GM23338 (cell line): ENCODE data around the gene NPC1.

Experiments
- CREB1 ChIP-seq: fragments of 250-450 bp; sonication (Bioruptor Pico); IDR thresholded peaks from 2 replicates; pipeline ENCODE4 v1.5.0; 2020; ENCODE audit warnings: low read depth, mild to moderate bottlenecking, moderate library complexity
- CTCF ChIP-seq, 2 experiments: fragments of 200-600 bp in 1 of 2; sonication (generic) in 1 of 2; conservative IDR thresholded peaks; 2 replicates each; pipeline versions ENCODE4 v1.5.1 to v1.6.1; 2016 to 2017; ENCODE audit warnings: antibody characterized with exemption in 2 of 2, low read depth in 2 of 2, mild to moderate bottlenecking in 2 of 2, moderate library complexity in 1 of 2
- ETS1 ChIP-seq: IDR thresholded peaks from 2 replicates; pipeline ENCODE4 v1.6.1; 2016; ENCODE audit warnings: antibody characterized with exemption
- EZH2 ChIP-seq: fragments of 200-600 bp; sonication (generic); IDR thresholded peaks from one replicate; pipeline ENCODE4 v1.8.0; 2017; ENCODE audit warnings: antibody characterized with exemption, mild to moderate bottlenecking, low read depth; ENCODE audit not compliant: unreplicated experiment
- EZH2phosphoT487 ChIP-seq: fragments of 200-600 bp; sonication (generic); IDR thresholded peaks from one replicate; pipeline ENCODE4 v1.8.1; 2018; ENCODE audit warnings: antibody characterized with exemption; ENCODE audit not compliant: unreplicated experiment
- JUNB ChIP-seq: IDR thresholded peaks from one replicate; pipeline ENCODE4 v1.6.1; 2016; ENCODE audit warnings: antibody characterized with exemption; ENCODE audit not compliant: unreplicated experiment
- POLR2AphosphoS5 ChIP-seq: IDR thresholded peaks from 2 replicates; pipeline ENCODE4 v1.6.1; 2016; ENCODE audit warnings: antibody characterized with exemption, low read depth
- ZNF114 ChIP-seq: fragments of 250-450 bp; sonication (Bioruptor Pico); IDR thresholded peaks from 2 replicates; pipeline ENCODE4 v1.5.0; 2020; ENCODE audit warnings: mild to moderate bottlenecking, moderate library complexity
- TF ChIP-seq, protein P1 (sequence below): IDR thresholded peaks from one replicate; pipeline ENCODE4 v1.6.1; 2018; ENCODE audit warnings: antibody characterized with exemption; ENCODE audit not compliant: unreplicated experiment

DNA sequence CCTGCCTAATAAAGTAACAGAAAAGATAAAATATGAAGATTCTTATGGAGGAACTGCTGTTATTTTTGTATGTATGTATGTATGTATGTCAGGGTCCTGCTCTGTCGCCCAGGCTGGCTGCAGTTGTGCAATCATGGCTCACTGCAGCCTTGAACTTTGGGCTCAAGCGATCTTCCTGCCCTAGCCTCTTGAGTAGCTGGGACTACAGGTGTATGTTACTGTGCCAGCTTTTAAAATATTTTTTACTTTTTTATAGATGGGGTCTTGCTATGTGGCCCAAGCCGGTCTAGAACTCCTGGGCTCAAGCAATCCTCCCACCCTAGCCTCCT, 49.7 kb upstream of the NPC1 start:
- TF ChIP-seq CTCF (conservative IDR thresholded peaks at IDR 0.05; ENCODE audit: low read depth in 2 of 2), result no peak
- TF ChIP-seq POLR2AphosphoS5, result no peak
- no peak for TF ChIP-seq ETS1
- no peak for TF ChIP-seq EZH2phosphoT487
- TF ChIP-seq EZH2, result no peak
- TF ChIP-seq, protein P1, sequence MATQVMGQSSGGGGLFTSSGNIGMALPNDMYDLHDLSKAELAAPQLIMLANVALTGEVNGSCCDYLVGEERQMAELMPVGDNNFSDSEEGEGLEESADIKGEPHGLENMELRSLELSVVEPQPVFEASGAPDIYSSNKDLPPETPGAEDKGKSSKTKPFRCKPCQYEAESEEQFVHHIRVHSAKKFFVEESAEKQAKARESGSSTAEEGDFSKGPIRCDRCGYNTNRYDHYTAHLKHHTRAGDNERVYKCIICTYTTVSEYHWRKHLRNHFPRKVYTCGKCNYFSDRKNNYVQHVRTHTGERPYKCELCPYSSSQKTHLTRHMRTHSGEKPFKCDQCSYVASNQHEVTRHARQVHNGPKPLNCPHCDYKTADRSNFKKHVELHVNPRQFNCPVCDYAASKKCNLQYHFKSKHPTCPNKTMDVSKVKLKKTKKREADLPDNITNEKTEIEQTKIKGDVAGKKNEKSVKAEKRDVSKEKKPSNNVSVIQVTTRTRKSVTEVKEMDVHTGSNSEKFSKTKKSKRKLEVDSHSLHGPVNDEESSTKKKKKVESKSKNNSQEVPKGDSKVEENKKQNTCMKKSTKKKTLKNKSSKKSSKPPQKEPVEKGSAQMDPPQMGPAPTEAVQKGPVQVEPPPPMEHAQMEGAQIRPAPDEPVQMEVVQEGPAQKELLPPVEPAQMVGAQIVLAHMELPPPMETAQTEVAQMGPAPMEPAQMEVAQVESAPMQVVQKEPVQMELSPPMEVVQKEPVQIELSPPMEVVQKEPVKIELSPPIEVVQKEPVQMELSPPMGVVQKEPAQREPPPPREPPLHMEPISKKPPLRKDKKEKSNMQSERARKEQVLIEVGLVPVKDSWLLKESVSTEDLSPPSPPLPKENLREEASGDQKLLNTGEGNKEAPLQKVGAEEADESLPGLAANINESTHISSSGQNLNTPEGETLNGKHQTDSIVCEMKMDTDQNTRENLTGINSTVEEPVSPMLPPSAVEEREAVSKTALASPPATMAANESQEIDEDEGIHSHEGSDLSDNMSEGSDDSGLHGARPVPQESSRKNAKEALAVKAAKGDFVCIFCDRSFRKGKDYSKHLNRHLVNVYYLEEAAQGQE, result no peak
- no peak for TF ChIP-seq ZNF114
- no peak for TF ChIP-seq CREB1 (CRISPR knock-in tag)
- no peak for TF ChIP-seq JUNB
